LNCaP clone FGC (cell line): Measurements from ENCODE around the gene FILIP1L.

Experiments
- DNase-seq: peaks from one replicate; pipeline ENCODE4 v3.0.0-alpha.2; 2011; ENCODE audit warnings: low read depth
- H3K4me3 ChIP-seq: 2 replicates; pipeline ENCODE4 v1.5.1; 2011; ENCODE audit warnings: mild to moderate bottlenecking, low read depth, low read length, control low read depth
- CTCF ChIP-seq: IDR thresholded peaks from 2 replicates; pipeline ENCODE4 v1.5.1; 2012; ENCODE audit warnings: mild to moderate bottlenecking; ENCODE audit not compliant: control insufficient read depth, insufficient read depth; ENCODE audit errors: extremely low read depth

The FILIP1L gene

GRCh38 chr3:100107221-100107814 is 7.0 kb downstream of the FILIP1L start:
- no peak for DNase-seq
- TF ChIP-seq CTCF, result no peak
- H3K4me3 ChIP-seq, result no peak overlapping the region

GRCh38 chr3:100106531-100107141 is 7.7 kb downstream of the FILIP1L start:
- DNase-seq, result no peak
- TF ChIP-seq CTCF, result no peak
- no peak overlapping the region for H3K4me3 ChIP-seq

GRCh38 chr3:100106094-100106493 is 8.2 kb downstream of the FILIP1L start:
- H3K4me3 ChIP-seq, result no peak overlapping the region

GRCh38 chr3:100105501-100105900 is 8.8 kb downstream of the FILIP1L start:
- no peak for DNase-seq
- TF ChIP-seq CTCF, result no peak
- no peak overlapping the region for H3K4me3 ChIP-seq

More at GRCh38 chr3:100106094-100106493, 8.2 kb downstream of the FILIP1L start:
- no peak for TF ChIP-seq CTCF
- DNase-seq, result no peak

GRCh38 chr3:100104817-100105413 is 9.4 kb downstream of the FILIP1L start:
- no peak for TF ChIP-seq CTCF
- no peak overlapping the region for H3K4me3 ChIP-seq
- DNase-seq, result peak; percentile 61

GRCh38 chr3:100104442-100104798 is 9.9 kb downstream of the FILIP1L start:
- DNase-seq, result no peak
- H3K4me3 ChIP-seq, result no peak overlapping the region
- no peak for TF ChIP-seq CTCF
